ENCODE measurements around the gene MAN1C1. TPM values are rescaled to one million over a fixed set of nuclear protein-coding genes. Genes with fewer than 3 reads are reported as not detected.

MAN1C1 gene
- total and polyA plus RNA-seq, 9 of the 15 experiments (the other 6 are each of a cell fraction or from before 2014, with no cell fraction given): 0.04 to 0.44 (median 0.10) TPM; not detected in 3

DNA sequence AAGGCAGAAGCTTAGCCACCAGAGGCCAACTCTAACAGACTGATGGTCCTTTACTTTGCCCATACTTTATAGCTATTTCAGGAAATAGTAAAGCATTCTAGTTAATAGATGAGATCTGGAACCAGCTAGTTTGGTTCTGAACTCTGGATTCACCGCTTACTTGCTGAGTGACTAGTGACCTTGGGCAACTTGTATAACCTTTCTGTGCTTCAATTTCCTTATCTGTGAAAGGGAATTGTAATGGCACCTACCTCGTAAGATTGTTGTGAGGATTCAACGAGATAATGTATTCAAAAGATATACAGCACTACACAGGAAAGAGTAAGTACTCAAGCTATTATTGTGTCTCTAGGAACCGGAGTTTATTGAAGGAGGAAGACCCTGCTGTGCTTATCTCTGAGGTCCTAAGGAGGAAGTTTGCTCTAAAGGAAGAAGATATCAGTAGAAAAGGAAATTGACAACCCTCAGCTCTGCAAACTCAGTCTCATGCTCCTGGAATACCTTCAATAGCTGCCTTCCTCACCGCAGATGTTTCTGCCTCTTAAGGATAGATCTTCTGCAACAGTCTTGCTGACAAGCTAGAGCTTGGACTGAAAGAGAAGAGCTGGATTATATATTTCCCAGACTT, 215.1 kb downstream of the MAN1C1 start:
- Histone ChIP-seq H3K4me3 (no peak overlapping the region), H3K9ac (ENCODE audit: insufficient read depth in 1 of 2, low read depth in 2 of 2, low read length in 2 of 2) (no peak overlapping the region; a peak in 1 of 4 replicates), H3K27me3 (ENCODE audit: control insufficient read depth in 2 of 2, insufficient read depth in 2 of 2, low read length in 2 of 2) (no peaks in the 10 kb centered on the region), H3K9me3 (replicated peaks; ENCODE audit: control insufficient read depth, insufficient read depth, low read depth, low read length) (no peaks in the 10 kb centered on the region), H3K4me2 (ENCODE audit: insufficient read depth, low read length) (0 out of 2 replicates have a peak overlapping the region, but pooled peaks have one; percentile 5), H2AFZ (ENCODE audit: low read depth, low read length) (no peak overlapping the region), H3K36me3 (ENCODE audit: control insufficient read depth, insufficient read depth, low read length) (peaks cover 98% of the 10 kb centered on the region), H3K79me2 (ENCODE audit: control insufficient read depth, insufficient read depth, low read length) (peaks cover 40% of the 10 kb centered on the region), H3K27ac (ENCODE audit: extremely low read depth, low read depth, low read length) (peak overlapping the region; percentile 31; the same call in 2 of the 3 replicates), H3K4me1 (replicated peaks in 1 of 2; ENCODE audit: control insufficient read depth in 2 of 2, insufficient read depth in 2 of 2, low read length in 2 of 2) (peaks cover 10 to 25% of the 10 kb centered on the region in 2 experiments; a peak in 4 of 5 replicates), H3K9me1 (ENCODE audit: control insufficient read depth, insufficient read depth, low read length) (no peaks in the 10 kb centered on the region), H4K20me1 (replicated peaks; ENCODE audit: control insufficient read depth, insufficient read depth, low read length) (peaks cover 12% of the 10 kb centered on the region; the same call in 1 of the 2 replicates)
- FAIRE-seq: peak; percentile 56
- in situ Hi-C loops (cut with MboI) (no loop called here), intact Hi-C loops (cut with micrococcal nuclease) (no loop called here)
- peak in 2 of 4 experiments; percentile 43 to 63 for DNase-seq (ENCODE audit: extremely low read depth in 1 of 4, low spot score in 3 of 4)
- ChIA-PET CTCF (ENCODE audit: low intra/inter-chr PET ratio) (interaction anchor here (0.6 kb wide), 1 partner anchor 11 kb away, joined by 3 read pairs; no protein-coding TSS in a partner anchor), POLR2A (interaction anchor here (0.6 to 11.2 kb wide), 13 partner anchors 11 to 626 kb away, joined by 3 to 108 read pairs (median 3); partner anchors contain the start of genes MTFR1L and PAQR7)
- BruUV-seq (replicated peaks): no TSS peak
- peak; percentile 43 for ATAC-seq
- 13% methylated on average over 5 of the region's 5 CpGs for WGBS (ENCODE audit: insufficient coverage, low coverage, missing lambda C conversion rate)
- TF ChIP-seq RBM22 (IDR thresholded peaks at IDR 0.05; ENCODE audit: low read depth, low read length, poor library complexity, severe bottlenecking) (no peak), CTBP1 (IDR thresholded peaks at IDR 0.05; ENCODE audit: borderline replicate concordance) (peak; percentile 53; the same call in 1 of the 2 replicates), NR2C2 (CRISPR knock-in tag; IDR thresholded peaks at IDR 0.05) (no peak), NR2C2 (tag; IDR thresholded peaks at IDR 0.05) (no peak), ARHGAP35 (IDR thresholded peaks at IDR 0.05; ENCODE audit: partially characterized antibody) (no peak), RCOR1 (IDR thresholded peaks at IDR 0.05; ENCODE audit: borderline replicate concordance in 1 of 2, low read depth in 2 of 2, low read length in 2 of 2) (peak in 1 of 2 experiments; percentile 7; a peak in 1 of 4 replicates), ELK1 (CRISPR knock-in tag; IDR thresholded peaks at IDR 0.05) (no peak), CTCF (IDR thresholded peaks at IDR 0.05 in 2 of 3, conservative IDR thresholded peaks at IDR 0.05 in 1 of 3; ENCODE audit: insufficient read depth in 2 of 3, low read depth in 1 of 3, low read length in 3 of 3) (no peak), KDM2B (CRISPR knock-in tag; IDR thresholded peaks at IDR 0.05) (no peak), ARID3B (CRISPR knock-in tag; IDR thresholded peaks at IDR 0.05; ENCODE audit: borderline replicate concordance) (no peak), HNRNPK (IDR thresholded peaks at IDR 0.05; ENCODE audit: low read depth, low read length, poor library complexity, severe bottlenecking) (no peak), HOXB6 (CRISPR knock-in tag; IDR thresholded peaks at IDR 0.05; ENCODE audit: borderline replicate concordance) (no peak), ZNF197 (CRISPR knock-in tag; IDR thresholded peaks at IDR 0.05; ENCODE audit: low read depth) (no peak), TCFL5 (CRISPR knock-in tag; conservative IDR thresholded peaks at IDR 0.05) (no peak)
- TF ChIP-seq, protein P1, sequence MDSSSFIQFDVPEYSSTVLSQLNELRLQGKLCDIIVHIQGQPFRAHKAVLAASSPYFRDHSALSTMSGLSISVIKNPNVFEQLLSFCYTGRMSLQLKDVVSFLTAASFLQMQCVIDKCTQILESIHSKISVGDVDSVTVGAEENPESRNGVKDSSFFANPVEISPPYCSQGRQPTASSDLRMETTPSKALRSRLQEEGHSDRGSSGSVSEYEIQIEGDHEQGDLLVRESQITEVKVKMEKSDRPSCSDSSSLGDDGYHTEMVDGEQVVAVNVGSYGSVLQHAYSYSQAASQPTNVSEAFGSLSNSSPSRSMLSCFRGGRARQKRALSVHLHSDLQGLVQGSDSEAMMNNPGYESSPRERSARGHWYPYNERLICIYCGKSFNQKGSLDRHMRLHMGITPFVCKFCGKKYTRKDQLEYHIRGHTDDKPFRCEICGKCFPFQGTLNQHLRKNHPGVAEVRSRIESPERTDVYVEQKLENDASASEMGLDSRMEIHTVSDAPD (CRISPR knock-in tag; IDR thresholded peaks at IDR 0.05): no peak
